VCaP (cell line): ENCODE measurements around the gene DNAJC6.

ENCODE experiments used
- H3K27ac ChIP-seq: fragments of 450-650 bp; 2 replicates; pipeline ENCODE4 v1.5.1; 2017
- TF ChIP-seq, protein P1 (sequence below): fragments of 450-650 bp; conservative IDR thresholded peaks from 2 replicates; pipeline ENCODE4 v1.5.1; 2017; ENCODE audit warnings: mild to moderate bottlenecking, moderate library complexity

DNAJC6 gene

DNA sequence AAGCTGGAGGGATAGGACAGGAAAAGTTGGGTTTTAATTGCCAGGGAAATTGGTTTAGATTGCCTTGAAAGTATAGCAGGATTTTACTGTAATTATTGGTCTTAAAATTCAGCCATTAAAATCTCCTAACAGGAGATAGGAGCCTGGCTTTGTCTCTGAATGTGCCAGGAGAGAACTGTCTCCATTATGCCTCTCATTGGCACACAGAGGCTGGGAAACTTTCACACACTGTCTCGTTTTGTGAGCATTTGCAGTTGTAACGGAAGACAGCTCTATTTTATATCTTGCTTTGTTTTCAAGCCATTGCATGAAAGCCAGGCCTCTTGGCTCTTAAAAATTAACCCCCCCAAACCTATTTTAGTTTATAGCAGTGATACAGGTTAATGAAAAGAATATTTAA is 12.5 kb downstream of the DNAJC6 start:
- no peak overlapping the region for H3K27ac ChIP-seq
- TF ChIP-seq, protein P1, sequence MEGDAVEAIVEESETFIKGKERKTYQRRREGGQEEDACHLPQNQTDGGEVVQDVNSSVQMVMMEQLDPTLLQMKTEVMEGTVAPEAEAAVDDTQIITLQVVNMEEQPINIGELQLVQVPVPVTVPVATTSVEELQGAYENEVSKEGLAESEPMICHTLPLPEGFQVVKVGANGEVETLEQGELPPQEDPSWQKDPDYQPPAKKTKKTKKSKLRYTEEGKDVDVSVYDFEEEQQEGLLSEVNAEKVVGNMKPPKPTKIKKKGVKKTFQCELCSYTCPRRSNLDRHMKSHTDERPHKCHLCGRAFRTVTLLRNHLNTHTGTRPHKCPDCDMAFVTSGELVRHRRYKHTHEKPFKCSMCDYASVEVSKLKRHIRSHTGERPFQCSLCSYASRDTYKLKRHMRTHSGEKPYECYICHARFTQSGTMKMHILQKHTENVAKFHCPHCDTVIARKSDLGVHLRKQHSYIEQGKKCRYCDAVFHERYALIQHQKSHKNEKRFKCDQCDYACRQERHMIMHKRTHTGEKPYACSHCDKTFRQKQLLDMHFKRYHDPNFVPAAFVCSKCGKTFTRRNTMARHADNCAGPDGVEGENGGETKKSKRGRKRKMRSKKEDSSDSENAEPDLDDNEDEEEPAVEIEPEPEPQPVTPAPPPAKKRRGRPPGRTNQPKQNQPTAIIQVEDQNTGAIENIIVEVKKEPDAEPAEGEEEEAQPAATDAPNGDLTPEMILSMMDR = no peak

GRCh38 chr1:65323246-65323645 is 13.9 kb downstream of the DNAJC6 start:
- TF ChIP-seq, protein P1 = no peak
- H3K27ac ChIP-seq = no peak overlapping the region

GRCh38 chr1:65330021-65330420 is 20.7 kb downstream of the DNAJC6 start:
- no peak overlapping the region for H3K27ac ChIP-seq
- TF ChIP-seq, protein P1 = no peak

DNA sequence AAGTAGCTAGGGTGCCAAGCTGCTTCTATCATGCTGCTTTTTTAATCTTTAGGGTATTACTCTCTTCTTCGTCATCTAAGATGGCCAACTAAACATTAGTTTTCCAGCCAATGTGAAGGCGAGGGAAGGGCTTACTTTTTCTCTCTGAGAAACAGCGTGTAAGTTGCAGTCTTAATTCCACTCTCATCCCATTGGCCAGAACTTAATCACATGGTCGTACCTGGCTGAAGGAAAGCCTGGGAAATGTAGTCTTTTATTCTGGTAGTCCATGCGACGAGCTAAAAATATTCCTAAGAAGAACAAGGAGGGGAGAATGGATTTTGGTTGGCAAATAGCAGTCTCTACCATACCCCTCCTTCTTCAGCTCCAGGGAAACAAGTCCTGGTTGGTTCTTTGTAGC is 21.5 kb downstream of the DNAJC6 start:
- TF ChIP-seq, protein P1 = no peak
- H3K27ac ChIP-seq = no peak overlapping the region

DNA sequence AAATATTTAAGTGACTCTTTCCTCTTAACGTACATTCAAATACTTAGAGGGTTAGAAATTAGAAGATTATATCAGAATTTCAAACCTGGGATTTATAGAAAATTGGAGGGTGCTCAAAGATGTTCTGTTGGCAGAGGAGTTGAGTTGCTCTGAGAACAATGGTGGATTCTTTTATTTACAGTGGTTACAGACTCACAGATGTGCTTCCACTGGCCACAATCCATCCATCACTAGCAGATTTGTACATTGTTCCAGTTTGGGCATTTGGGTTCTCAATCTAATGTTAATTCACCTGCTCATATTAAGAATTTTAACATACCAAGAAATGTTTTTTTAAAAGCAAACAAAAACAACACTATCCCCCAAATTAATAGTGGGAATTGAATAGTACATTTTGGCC is 23.5 kb downstream of the DNAJC6 start:
- TF ChIP-seq, protein P1 = no peak
- no peak overlapping the region for H3K27ac ChIP-seq

GRCh38 chr1:65334081-65334480 is 24.7 kb downstream of the DNAJC6 start:
- no peak overlapping the region for H3K27ac ChIP-seq
- TF ChIP-seq, protein P1 = no peak

GRCh38 chr1:65339866-65340468 is 30.6 kb downstream of the DNAJC6 start:
- no peak overlapping the region for H3K27ac ChIP-seq
- TF ChIP-seq, protein P1 = no peak
